HCT116 (cell line): ENCODE data around the gene CDH22. TPM values are rescaled to one million over a fixed set of nuclear protein-coding genes. Genes with fewer than 3 reads are reported as not detected.
A peak's percentile ranks its signal among the peaks of the same experiment; 100 is the strongest.

Experiments
- ATAC-seq: fragments of 200-7000 bp; cut with Tn5 transposase; 2 replicates; pipeline ENCODE4 v1.9.1; 2020; ENCODE audit warnings: mild to moderate bottlenecking, moderate library complexity
- BruUV-seq: library from RNA; stranded (reverse); fragments of 400-500 nt; replicated peaks from 2 replicates; lab custom pipeline; 2021; lab: Mats Ljungman, UMichigan
- CTCF ChIA-PET: fragments of 300-600 bp; sonication (Branson Sonifier 250); formaldehyde crosslinking; loops from one replicate; lab custom pipeline; 2021; ENCODE audit warnings: antibody characterized with exemption; lab: Charles Lee
- POLR2A ChIA-PET: fragments of 300-600, 350-600 bp; sonication (Branson Sonifier 250); formaldehyde crosslinking; loops from one replicate; lab custom pipeline; 2021; ENCODE audit warnings: antibody characterized with exemption; lab: Charles Lee
- RAD21 ChIA-PET, 2 experiments: fragments of 300-600 bp; sonication (Branson Sonifier 250); formaldehyde crosslinking; loops; one replicate each; lab custom pipeline; 2023; ENCODE audit warnings: low total read pairs in 2 of 2; ENCODE audit not compliant: uncharacterized antibody in 2 of 2, unreplicated experiment in 2 of 2, low non-redundant PET in 1 of 2; lab: Charles Lee
- DNase-seq: peaks from one replicate; pipeline ENCODE4 v3.0.0-alpha.2; 2010; ENCODE audit warnings: low read depth, low spot score
- H2AFZ ChIP-seq: fragments of 200-600 bp; shearing (Covaris generic), sonication (generic); 2 replicates; pipeline ENCODE4 v1.6.1; 2017; ENCODE audit warnings: low read depth, mixed run types, mixed read lengths, antibody characterized with exemption, low read length; ENCODE audit not compliant: poor library complexity, severe bottlenecking
- H3K27ac ChIP-seq: 2 replicates; pipeline ENCODE4 v1.5.1; 2012; ENCODE audit warnings: low read depth, low read length
- H3K27me3 ChIP-seq: fragments of 200-600 bp; sonication (generic); 2 replicates; pipeline ENCODE4 v1.6.1; 2016; ENCODE audit warnings: mixed run types, low read length, mixed read lengths; ENCODE audit not compliant: insufficient read depth
- H3K36me3 ChIP-seq, 2 experiments: fragments of 200-500 bp in 1 of 2; fragments of 200-600 bp in 1 of 2; sonication (Bioruptor generic) in 1 of 2; sonication (generic) in 1 of 2; 2 replicates each; pipeline versions ENCODE4 v1.5.1 to v1.6.1; 2014 to 2016; ENCODE audit warnings: low read length in 2 of 2, inconsistent platforms in 1 of 2, mixed read lengths in 1 of 2, mixed run types in 1 of 2; ENCODE audit not compliant: insufficient read depth in 2 of 2, control insufficient read depth in 1 of 2
- H3K4me1 ChIP-seq, 2 experiments: fragments of 200-600 bp in 1 of 2; sonication (generic) in 1 of 2; 2 replicates each; pipeline versions ENCODE4 v1.5.1 to v1.6.1; 2012 to 2017; ENCODE audit warnings: low read length in 2 of 2, inconsistent platforms in 1 of 2, mild to moderate bottlenecking in 1 of 2, mixed read lengths in 1 of 2, mixed run types in 1 of 2, moderate library complexity in 1 of 2; ENCODE audit not compliant: insufficient read depth in 2 of 2, control insufficient read depth in 1 of 2
- H3K4me2 ChIP-seq: fragments of 200-600 bp; sonication (generic); 2 replicates; pipeline ENCODE4 v1.6.1; 2017; ENCODE audit warnings: mixed run types, low read length, mixed read lengths
- H3K4me3 ChIP-seq, 2 experiments: fragments of 200-600 bp in 1 of 2; sonication (generic) in 1 of 2; replicated peaks in 1 of 2; 2 replicates each; pipeline ENCODE4 v1.5.1; 2011 to 2016; ENCODE audit warnings: low read length in 2 of 2, control low read depth in 1 of 2, low read depth in 1 of 2, mild to moderate bottlenecking in 1 of 2, mixed read lengths in 1 of 2, mixed run types in 1 of 2
- H3K79me2 ChIP-seq: fragments of 200-600 bp; sonication (generic); 2 replicates; pipeline ENCODE4 v1.6.1; 2017; ENCODE audit warnings: mild to moderate bottlenecking, mixed run types, low read length, moderate library complexity, mixed read lengths; ENCODE audit not compliant: insufficient read depth
- H3K9ac ChIP-seq: fragments of 200-600 bp; sonication (generic); 2 replicates; pipeline ENCODE4 v1.6.1; 2016; ENCODE audit warnings: low read length, mixed read lengths
- H3K9me2 ChIP-seq: fragments of 200-600 bp; sonication (generic), shearing (Covaris generic); 2 replicates; pipeline ENCODE4 v1.6.1; 2017; ENCODE audit warnings: mixed run types, mild to moderate bottlenecking, moderate library complexity; ENCODE audit not compliant: insufficient read depth
- H3K9me3 ChIP-seq, 2 experiments: fragments of 200-500 bp in 1 of 2; fragments of 200-600 bp in 1 of 2; sonication (Bioruptor generic) in 1 of 2; sonication (generic) in 1 of 2; 2 replicates each; pipeline ENCODE4 v1.6.1; 2014 to 2017; ENCODE audit warnings: low read length in 2 of 2, mixed read lengths in 2 of 2, inconsistent platforms in 1 of 2, low read depth in 1 of 2, mild to moderate bottlenecking in 1 of 2, mixed run types in 1 of 2, moderate library complexity in 1 of 2; ENCODE audit not compliant: control insufficient read depth in 1 of 2, insufficient read depth in 1 of 2
- H4K20me1 ChIP-seq: fragments of 200-600 bp; sonication (generic), shearing (Covaris generic); 2 replicates; pipeline ENCODE4 v1.6.1; 2017; ENCODE audit warnings: mixed run types, mild to moderate bottlenecking, moderate library complexity; ENCODE audit not compliant: insufficient read depth
- CBX3 ChIP-seq: IDR thresholded peaks from 2 replicates; pipeline ENCODE4 v1.6.1; 2012; ENCODE audit warnings: low read depth
- CEBPB ChIP-seq: IDR thresholded peaks from 2 replicates; pipeline ENCODE4 v1.6.1; 2012; ENCODE audit warnings: low read depth
- EGR1 ChIP-seq: IDR thresholded peaks from 2 replicates; pipeline ENCODE4 v1.6.1; 2012; ENCODE audit warnings: low read depth
- ELF1 ChIP-seq: IDR thresholded peaks from 2 replicates; pipeline ENCODE4 v1.6.1; 2012; ENCODE audit warnings: low read depth, borderline replicate concordance
- EZH2 ChIP-seq: fragments of 200-600 bp; sonication (generic); IDR thresholded peaks from 2 replicates; pipeline ENCODE4 v1.6.1; 2017; ENCODE audit warnings: antibody characterized with exemption, mixed run types
- JUND ChIP-seq: IDR thresholded peaks from 2 replicates; pipeline ENCODE4 v1.6.1; 2012
- SIN3A ChIP-seq: IDR thresholded peaks from 2 replicates; pipeline ENCODE4 v1.6.1; 2012; ENCODE audit warnings: low read depth
- SP1 ChIP-seq: IDR thresholded peaks from 2 replicates; pipeline ENCODE4 v1.6.1; 2012; ENCODE audit warnings: low read depth
- YY1 ChIP-seq: IDR thresholded peaks from 2 replicates; pipeline ENCODE4 v1.6.1; 2011; ENCODE audit warnings: low read length, low read depth, moderate library complexity, mild to moderate bottlenecking; ENCODE audit not compliant: insufficient replicate concordance; ENCODE audit errors: extremely low read depth
- ZFX ChIP-seq: fragments of 450-650 bp; IDR thresholded peaks from 2 replicates; pipeline ENCODE4 v1.6.1; 2017
- ZNF274 ChIP-seq: fragments of 200-500 bp; sonication (Bioruptor generic); IDR thresholded peaks from 2 replicates; pipeline ENCODE4 v1.6.1; 2014; ENCODE audit warnings: mild to moderate bottlenecking, low read depth, low read length, inconsistent platforms
- intact Hi-C: fragments of 100-400 bp; cut with micrococcal nuclease; formaldehyde crosslinking; loops from 2 replicates; pipeline ENCODE4 v1.10.0; 2022
- total RNA-seq: library from RNA; stranded (reverse); gene quantifications from one replicate; pipeline ENCODE4 v1.2.1, GENCODE V29; 2021; ENCODE audit not compliant: unreplicated experiment
- TF ChIP-seq, protein P1 (sequence below), 3 experiments: fragments of 200-600 bp in 1 of 3; sonication (generic) in 1 of 3; IDR thresholded peaks in 2 of 3; conservative IDR thresholded peaks in 1 of 3; 2 replicates each; pipeline ENCODE4 v1.5.1; 2012 to 2017; ENCODE audit warnings: low read depth in 2 of 3, low read length in 2 of 3, antibody characterized with exemption in 1 of 3, borderline replicate concordance in 1 of 3, control low read depth in 1 of 3, mild to moderate bottlenecking in 1 of 3, mixed read lengths in 1 of 3, mixed run types in 1 of 3, moderate library complexity in 1 of 3; ENCODE audit not compliant: insufficient read depth in 1 of 3
- TF ChIP-seq, protein P2 (sequence below): IDR thresholded peaks from 2 replicates; pipeline ENCODE4 v1.6.1; 2012

The CDH22 gene
- total RNA-seq, 1 experiment from 2014 or later, result 1.8 TPM

DNA sequence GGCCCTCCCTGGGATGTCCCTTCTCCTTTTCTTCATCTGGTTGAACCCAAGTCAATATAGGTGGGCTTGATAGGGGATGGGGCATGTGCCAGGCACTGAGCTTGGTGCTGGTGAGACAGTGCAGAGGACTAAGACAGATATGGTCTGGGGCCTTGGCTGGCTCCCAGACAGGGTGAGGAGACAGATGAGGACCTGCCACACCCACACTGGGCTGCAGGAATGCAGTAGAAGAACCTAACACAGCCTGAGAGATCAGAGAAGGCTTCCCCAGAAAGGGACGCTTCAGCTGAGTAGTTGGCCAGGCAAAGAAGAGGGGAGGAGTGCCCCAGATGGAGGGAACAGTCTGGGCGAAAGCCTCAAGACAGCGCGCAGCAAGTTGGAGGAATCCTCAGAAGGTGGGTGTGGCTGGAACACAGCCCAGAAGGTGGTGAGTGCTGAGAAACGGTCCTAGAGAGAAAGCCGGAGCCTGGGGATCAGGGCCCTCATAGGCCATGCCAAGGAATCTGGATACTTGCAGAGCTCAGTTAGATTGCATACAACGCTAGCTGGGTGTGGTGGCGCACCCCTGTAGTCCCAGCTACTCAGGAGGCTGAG is 163.8 kb downstream of the CDH22 start:
- RAD21 ChIA-PET, result no interaction called here
- H3K9me3 ChIP-seq, result no peaks in the 10 kb centered on the region

More for the DNA sequence above, 163.8 kb downstream of the CDH22 start:
- BruUV-seq, result no TSS peak
- Histone ChIP-seq H3K27me3 (peaks cover 18% of the 10 kb centered on the region), H3K9me2 (no peaks in the 10 kb centered on the region), H3K4me2 (no peak overlapping the region), H2AFZ (no peak overlapping the region), H3K36me3 (no peaks in the 10 kb centered on the region), H3K79me2 (no peaks in the 10 kb centered on the region), H4K20me1 (no peaks in the 10 kb centered on the region), H3K27ac (no peak overlapping the region), H3K9ac (no peak overlapping the region), H3K4me3 (no peak overlapping the region), H3K4me1 (peaks cover 4 to 5% of the 10 kb centered on the region in 2 experiments; a peak in 3 of 4 replicates)
- ChIA-PET POLR2A (no interaction called here), CTCF (interaction anchor here (0.7 to 1.4 kb wide), 2 partner anchors 16 to 162 kb away, joined by 3 read pairs; no protein-coding TSS in a partner anchor)
- no peak for TF ChIP-seq YY1
- TF ChIP-seq SP1, result no peak
- no peak for TF ChIP-seq JUND
- TF ChIP-seq ELF1, result no peak
- no peak for TF ChIP-seq CEBPB
- TF ChIP-seq, protein P1, sequence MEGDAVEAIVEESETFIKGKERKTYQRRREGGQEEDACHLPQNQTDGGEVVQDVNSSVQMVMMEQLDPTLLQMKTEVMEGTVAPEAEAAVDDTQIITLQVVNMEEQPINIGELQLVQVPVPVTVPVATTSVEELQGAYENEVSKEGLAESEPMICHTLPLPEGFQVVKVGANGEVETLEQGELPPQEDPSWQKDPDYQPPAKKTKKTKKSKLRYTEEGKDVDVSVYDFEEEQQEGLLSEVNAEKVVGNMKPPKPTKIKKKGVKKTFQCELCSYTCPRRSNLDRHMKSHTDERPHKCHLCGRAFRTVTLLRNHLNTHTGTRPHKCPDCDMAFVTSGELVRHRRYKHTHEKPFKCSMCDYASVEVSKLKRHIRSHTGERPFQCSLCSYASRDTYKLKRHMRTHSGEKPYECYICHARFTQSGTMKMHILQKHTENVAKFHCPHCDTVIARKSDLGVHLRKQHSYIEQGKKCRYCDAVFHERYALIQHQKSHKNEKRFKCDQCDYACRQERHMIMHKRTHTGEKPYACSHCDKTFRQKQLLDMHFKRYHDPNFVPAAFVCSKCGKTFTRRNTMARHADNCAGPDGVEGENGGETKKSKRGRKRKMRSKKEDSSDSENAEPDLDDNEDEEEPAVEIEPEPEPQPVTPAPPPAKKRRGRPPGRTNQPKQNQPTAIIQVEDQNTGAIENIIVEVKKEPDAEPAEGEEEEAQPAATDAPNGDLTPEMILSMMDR (IDR thresholded peaks at IDR 0.05 in 2 of 3, conservative IDR thresholded peaks at IDR 0.05 in 1 of 3; ENCODE audit: borderline replicate concordance in 1 of 3, insufficient read depth in 1 of 3, low read depth in 2 of 3, low read length in 2 of 3), result no peak
- no peak for TF ChIP-seq EGR1
- TF ChIP-seq, protein P2, sequence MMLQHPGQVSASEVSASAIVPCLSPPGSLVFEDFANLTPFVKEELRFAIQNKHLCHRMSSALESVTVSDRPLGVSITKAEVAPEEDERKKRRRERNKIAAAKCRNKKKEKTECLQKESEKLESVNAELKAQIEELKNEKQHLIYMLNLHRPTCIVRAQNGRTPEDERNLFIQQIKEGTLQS, result no peak
- TF ChIP-seq SIN3A, result no peak
- TF ChIP-seq EZH2, result no peak
- no peak for TF ChIP-seq ZFX
- TF ChIP-seq CBX3, result no peak
- TF ChIP-seq ZNF274, result no peak
- DNase-seq, result no peak
- peak; percentile 34; the same call in 1 of the 2 replicates for ATAC-seq
- intact Hi-C loops, result no loop called here
